CD4-positive, alpha-beta T cell treated with Interleukin-12 subunit alpha and Interleukin-12 subunit beta, for 1 hour (primary cell): Measurements from ENCODE around the gene SLC17A2.
A peak's percentile ranks its signal among the peaks of the same experiment; 100 is the strongest.

ENCODE experiments used
- DNase-seq: peaks from one replicate; pipeline ENCODE4 v3.0.0-alpha.2; 2020

The SLC17A2 gene, protein sequence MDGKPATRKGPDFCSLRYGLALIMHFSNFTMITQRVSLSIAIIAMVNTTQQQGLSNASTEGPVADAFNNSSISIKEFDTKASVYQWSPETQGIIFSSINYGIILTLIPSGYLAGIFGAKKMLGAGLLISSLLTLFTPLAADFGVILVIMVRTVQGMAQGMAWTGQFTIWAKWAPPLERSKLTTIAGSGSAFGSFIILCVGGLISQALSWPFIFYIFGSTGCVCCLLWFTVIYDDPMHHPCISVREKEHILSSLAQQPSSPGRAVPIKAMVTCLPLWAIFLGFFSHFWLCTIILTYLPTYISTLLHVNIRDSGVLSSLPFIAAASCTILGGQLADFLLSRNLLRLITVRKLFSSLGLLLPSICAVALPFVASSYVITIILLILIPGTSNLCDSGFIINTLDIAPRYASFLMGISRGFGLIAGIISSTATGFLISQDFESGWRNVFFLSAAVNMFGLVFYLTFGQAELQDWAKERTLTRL

GRCh38 chr6:25930532-25931410 is at the start of gene SLC17A2:
SLC17A2 (minus strand) TSS chr6:25930691; CDS start chr6:25925796, 4,895 bp downstream.
- no peak for DNase-seq

DNA sequence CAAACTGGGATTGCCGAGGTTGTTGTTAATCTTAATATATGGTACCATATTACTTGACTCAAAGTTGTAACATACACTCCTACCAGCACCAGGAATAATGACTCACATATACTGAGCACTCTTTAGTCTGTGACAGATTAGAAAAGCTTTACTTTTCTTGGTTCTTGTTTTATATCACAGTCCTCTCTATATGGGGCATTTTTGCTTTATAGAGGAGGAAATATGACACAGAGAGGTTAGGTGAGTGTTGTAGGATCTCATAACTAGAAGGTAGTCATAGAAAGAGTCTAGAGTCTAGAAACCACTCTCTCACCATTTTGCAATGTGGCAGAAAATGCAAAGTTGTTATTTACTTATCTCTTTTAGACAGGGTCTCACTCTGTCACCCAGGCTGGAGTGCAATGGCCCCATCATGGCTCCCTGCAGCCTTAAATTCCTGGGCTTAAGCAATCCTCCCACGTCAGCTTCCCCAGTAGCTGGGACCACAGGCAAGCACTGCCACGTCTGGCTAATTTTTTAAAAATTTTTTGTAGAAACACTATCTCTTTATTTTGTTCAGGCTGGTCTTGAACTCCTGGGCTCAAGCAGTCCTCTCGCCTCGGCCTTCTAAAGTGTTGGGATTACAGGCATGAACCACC is 45.6 kb upstream of the SLC17A2 start:
- no peak for DNase-seq

DNA sequence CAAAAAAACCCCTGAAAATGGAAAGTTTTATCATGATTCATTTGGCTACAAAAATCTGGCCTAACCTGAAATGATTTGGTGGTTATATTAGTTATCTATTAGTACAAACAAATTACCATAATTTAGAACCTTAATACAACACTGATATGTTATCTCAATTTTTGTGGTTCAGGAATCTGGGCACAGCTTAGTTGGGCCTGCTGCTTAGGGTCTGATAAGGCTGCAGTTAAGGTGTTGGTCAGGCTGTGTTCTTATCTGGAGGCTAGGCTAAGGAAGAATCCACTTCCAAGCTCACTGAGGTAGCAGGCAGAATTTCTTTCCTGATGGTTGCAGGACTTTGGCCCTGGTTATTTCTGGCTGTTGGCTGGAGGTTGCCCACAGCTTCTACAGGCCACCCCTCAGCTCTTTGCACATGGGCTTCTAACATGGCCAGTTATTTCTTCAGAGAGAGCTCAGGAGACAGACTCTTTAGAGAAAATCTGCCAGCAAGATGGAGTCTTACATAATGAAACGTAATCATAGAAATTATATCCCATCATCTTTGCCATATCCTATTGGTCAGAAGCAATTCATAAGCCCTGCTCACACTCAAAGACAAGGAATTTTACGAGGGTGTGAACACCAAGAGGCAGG is 43.5 kb upstream of the SLC17A2 start:
- no peak for DNase-seq

- DNase-seq = no peak
Measured at GRCh38 chr6:25972902-25973301, 42.4 kb upstream of the SLC17A2 start.

- DNase-seq = no peak
Measured at GRCh38 chr6:25972128-25972527, 41.6 kb upstream of the SLC17A2 start.

- DNase-seq = no peak
Measured at GRCh38 chr6:25971187-25971821, 40.8 kb upstream of the SLC17A2 start.

DNA sequence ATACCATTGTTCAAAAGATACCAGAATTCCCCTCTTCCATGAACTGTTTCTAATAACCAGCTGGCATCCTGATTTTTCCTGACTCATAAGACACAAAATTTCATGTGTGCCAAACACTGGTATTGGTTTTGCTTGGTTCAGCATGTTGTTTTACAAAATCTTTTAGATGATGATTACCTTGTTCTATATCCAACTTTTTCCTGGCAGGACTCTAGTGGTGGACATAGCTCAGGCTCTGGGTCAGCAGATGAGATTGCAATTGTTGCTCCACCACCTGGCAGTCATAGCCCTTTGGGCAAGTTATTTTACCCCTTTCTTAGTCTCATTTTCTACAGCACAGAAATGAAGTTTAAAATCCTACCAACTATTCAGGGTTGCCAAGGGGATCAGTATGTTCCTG is 38.3 kb upstream of the SLC17A2 start:
- no peak for DNase-seq

GRCh38 chr6:25966711-25967110 is 36.2 kb upstream of the SLC17A2 start:
- no peak for DNase-seq

- DNase-seq = no peak
Measured at GRCh38 chr6:25965058-25965457, 34.6 kb upstream of the SLC17A2 start.

GRCh38 chr6:25963426-25964123 is 33.1 kb upstream of the SLC17A2 start:
- no peak for DNase-seq

GRCh38 chr6:25962149-25963127 is 31.9 kb upstream of the SLC17A2 start, which contains the start of gene TRIM38:
TRIM38 (plus strand) TSS chr6:25962802; CDS start chr6:25966523, 3,721 bp downstream.
- peak; percentile 89 for DNase-seq

DNA sequence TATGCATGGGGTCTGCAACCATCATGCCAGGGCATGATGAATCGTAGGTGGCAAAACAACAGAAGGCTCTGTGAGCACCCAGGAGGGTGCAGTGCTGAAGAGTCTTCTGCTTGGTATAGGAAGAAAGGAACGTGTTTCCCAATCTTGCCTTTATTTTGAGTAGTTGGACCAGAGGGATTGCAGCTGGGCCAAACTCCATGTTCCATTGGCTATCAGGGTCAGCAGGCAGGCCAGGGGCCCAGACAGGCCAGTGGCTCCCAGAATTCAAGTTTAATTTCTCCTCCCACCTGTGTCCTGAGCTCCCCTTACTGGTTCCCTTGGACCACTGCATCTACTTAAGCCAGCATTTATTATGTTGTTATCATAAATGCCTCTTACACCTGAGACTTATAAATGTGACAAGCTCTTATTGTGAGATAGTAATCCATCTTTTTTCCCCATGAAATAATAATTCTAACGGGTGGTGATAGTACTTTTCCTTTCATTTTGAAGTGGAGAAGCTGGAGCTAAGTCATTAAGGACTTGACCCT is 31.2 kb upstream of the SLC17A2 start:
- no peak for DNase-seq

DNA sequence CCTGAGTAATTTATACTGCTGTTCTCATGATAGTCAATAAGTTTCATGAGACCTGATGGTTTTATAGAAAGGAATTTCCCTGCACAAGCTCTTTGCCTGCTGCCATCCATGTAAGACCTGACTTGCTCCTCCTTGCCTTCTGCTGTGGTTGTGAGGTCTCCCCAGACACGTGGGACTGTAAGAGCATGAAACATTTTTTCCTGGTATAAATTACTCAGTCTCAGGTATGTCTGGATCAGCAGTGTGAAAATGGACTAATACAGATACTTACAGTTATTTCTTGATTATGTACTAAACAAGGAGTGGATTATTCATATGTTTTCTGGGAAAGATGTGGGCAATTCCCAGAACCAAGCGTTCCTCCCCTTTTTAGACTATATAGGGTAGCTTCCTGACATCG is 30.2 kb upstream of the SLC17A2 start:
- DNase-seq = no peak

GRCh38 chr6:25959890-25960536 is 29.5 kb upstream of the SLC17A2 start:
- DNase-seq = no peak

- no peak for DNase-seq
Measured at GRCh38 chr6:25958700-25959162, 28.2 kb upstream of the SLC17A2 start.

- DNase-seq = no peak
Measured at GRCh38 chr6:25956226-25956625, 25.7 kb upstream of the SLC17A2 start.

DNA sequence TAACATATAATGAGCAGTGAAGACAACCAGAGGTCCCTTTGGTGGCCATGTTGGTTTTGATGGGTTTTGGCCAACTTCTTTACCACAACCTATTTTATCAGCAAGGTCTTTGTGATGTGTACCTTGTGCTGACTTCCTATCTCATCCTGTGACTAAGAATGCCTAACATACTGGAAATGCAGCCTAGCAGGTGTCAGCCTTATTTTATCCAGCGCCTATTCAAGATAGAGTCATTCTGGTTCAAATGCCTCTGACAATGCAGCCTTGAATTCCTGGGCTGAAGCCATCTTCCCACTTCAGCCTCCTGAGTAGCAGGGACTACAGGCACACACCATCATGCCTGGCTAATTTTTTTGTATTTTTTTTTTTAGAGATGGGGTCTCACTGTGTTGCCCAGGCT is 24.3 kb upstream of the SLC17A2 start:
- no peak for DNase-seq

DNA sequence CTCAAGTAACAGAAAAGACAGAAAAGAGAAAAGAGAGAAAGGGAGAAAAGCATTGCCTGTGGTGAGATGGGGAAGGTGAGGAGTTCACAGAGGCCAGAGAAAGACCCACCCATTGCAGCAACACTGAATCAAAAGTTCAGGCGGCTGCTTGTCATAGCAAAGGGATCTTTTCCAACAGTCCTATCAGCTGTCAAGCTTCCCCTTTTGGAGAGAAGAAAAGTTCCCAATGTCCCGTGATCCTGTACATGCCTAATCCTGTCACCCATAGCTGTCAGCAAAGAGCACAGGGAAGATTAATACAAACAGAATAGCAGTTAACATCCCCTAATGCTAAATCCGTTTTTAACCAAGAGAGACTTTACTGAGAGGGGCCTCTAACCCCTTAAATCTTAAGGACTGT is 23.2 kb upstream of the SLC17A2 start:
- DNase-seq = no peak

DNA sequence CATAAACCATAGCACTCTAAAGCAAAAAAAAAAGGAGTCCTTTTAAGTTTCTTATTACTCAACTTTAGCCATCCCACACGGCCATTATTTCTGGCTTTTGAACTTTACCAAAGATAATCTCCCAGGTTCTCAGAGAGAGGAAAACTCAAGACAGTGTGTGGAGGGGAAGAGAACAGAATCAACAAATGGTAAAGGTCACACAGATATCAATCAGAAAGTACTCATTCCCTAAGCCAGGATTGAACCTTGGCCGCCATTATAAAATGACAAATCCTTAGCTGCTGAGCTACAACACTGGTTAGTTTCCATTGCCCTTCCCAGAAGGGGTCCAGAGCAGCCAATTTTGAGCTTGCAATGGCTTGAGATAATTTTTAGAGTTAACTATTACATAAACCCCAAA is 22.0 kb upstream of the SLC17A2 start:
- DNase-seq = no peak
